NCI-H2171 treated with DMSO at 0.1 percent for 48 hours (cell line): ENCODE results near the gene FOXO3.
A peak's percentile ranks its signal among the peaks of the same experiment; 100 is the strongest.

Experiments used
- DNase-seq: peaks from one replicate; lab custom pipeline; 2025; lab: John Stamatoyannopoulos, UW

FOXO3 gene

DNA sequence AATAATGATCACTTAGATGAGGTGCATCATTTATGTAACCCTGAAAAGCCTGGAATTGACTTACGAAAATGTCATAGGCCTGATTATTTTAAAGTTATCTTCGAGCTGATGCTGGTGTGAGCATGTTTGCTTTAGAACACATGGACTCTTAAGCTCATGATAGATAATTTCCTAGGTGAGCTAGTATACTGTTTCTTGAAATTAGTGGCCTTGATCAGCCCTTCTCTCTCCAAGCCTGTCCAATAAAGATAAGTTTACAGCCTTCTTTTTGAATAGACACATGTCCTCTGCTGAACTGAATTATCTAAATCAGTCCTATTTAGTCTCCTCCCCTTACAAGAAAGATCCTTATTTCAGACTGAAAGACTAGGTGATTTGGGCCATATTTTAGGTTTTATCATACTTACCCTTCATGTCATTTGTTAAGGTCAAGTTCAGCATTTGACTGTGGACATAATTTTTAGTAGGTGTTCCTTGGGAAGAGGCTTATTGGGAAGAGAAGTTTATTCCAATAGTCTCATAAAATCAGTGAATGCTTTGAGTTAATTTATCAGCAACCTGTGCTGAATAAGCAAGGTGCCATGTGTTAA lies 15.3 kb downstream of the FOXO3 start:
- no peak for DNase-seq

DNA sequence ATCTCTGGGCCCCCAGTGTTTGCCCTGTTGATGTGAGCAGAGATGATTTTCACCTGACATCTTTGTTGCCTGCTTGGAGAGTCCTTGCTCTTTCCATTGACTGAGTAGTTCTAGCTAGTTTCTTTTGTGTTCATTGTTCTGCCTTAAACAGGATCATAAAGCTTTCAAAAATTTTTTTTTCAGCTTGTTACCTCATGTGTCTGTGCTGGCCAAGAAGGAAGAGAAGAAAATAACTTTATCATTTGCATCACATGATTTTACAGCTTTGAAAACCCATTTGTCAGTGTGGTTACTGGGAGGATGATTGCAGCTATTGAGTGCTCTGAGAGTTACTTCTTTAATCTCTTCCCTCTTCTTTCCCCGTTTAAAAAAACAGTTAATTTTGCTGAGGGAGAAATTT lies 16.0 kb downstream of the FOXO3 start:
- DNase-seq, result no peak

DNA sequence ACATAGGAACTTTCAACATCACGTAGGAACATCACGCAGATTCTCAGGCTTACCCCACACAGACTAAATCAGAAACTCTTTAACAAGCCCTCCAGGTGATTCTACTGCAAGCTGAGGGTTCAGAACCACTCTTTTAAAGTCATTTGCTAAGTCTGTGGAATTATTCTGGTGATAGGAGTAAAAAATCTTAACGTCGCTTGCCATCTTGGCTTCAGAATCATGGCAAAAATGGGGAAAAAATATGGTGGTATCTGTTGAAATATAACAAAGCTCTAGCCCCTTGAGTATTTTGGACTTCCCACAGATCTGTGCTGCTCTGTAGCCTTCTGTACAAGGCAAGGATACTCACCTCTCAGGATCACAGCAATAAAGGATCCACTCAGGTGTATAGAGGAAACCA lies 17.4 kb downstream of the FOXO3 start:
- no peak for DNase-seq

DNA sequence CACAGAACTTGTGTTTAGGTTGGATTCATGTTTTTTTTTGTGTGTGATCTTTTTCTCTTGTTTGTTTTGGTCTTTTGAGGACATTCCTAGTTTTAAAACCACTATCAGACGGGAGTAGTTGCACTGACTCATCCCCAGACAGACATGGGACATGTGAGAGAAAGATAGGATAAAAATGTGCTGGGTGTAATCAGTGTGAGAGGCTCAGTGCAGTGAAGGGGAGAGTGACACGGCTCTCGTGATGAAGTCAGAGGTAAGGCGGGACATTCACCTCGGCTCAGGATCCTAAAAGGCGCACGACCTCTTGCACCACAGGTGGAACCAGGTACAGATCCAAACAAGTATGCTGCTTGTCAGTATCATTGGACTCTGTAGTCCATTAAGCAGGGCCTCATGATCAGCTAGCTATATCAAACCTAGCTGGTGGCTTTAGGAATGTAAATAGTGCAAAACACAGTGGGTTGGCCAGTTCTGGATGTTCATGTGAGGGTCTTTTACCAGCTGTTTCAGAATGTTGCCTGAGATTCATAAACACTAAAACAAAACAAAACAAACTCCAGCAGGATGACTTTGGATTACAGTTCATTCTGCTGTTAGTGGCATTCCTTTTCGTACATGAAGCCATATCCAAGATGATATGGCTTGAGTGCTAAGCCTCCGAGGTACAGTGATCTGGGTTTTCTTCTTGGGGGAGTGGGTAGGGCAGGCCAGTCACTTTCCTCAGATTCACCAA lies 18.0 kb downstream of the FOXO3 start:
- no peak for DNase-seq

DNA sequence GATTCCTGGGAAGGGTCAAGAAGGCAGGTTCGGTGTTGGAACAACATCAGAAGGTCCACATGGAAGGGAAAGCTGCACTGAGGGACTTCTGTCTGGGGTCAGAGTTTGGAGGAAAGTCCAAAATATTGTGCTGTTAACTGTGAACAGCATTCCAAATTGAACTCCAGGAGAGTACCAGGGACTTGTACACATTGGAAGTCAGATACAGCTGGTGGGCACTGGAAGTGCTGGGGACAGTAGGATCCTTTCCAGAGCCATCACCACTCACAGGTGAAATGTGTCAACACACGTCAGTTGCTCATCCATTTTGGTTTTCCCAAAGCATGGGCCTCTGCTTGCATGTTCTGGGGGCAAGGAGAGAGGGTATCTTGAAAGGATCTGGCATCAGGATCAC lies 18.6 kb downstream of the FOXO3 start:
- DNase-seq, result no peak

DNA sequence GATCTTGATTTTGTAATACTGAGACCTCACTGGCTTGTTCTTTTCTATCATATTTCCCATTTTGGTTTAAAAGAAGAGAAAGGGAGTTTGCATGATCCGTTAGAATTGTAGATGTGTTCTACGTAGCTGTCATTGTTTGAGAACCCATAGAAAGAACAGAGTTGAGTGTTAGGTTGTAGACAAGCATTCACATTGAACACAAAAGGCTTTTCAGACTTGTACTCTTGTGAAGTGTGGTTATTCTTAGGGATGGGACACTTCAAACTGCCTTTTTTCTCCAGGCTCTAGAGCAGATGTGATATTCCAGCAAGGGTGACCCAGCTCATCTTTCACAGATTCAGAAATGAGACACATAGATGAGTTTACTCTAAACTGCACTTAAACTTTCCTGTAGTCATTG lies 19.9 kb downstream of the FOXO3 start:
- no peak for DNase-seq

DNA sequence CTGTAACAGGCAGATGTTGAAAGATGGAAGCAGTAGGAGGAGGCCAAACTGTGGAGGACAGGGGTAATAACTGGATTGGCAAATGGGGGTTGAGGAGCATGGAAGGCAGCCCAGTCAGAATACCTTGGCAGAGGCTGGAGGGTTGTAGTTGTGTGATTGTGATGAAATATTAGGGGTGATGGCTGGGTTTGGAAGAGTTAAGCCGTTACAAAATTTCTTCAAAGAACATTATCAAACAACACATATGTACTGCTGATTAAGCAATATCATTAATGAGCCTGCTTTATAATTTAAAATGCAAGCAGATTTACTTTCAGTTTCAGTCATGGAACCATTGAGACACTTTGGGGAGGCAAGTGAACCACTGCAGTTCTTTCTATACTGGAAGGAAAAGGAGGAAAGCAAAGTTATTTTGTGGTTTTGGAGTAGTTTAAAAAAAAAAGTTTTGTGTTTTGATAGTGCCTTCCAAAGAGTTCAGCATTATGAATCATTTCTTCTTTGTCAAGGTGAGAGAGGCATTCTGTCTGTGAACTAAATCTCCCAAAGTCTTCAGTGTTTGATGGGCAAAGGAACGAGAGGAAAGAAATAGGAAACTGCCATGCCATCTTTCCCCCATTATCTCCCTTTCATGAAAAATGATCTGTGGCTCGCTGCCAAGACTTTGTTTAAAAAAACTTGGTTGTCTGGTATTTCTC lies 20.7 kb downstream of the FOXO3 start:
- DNase-seq, result peak; percentile 70

DNA sequence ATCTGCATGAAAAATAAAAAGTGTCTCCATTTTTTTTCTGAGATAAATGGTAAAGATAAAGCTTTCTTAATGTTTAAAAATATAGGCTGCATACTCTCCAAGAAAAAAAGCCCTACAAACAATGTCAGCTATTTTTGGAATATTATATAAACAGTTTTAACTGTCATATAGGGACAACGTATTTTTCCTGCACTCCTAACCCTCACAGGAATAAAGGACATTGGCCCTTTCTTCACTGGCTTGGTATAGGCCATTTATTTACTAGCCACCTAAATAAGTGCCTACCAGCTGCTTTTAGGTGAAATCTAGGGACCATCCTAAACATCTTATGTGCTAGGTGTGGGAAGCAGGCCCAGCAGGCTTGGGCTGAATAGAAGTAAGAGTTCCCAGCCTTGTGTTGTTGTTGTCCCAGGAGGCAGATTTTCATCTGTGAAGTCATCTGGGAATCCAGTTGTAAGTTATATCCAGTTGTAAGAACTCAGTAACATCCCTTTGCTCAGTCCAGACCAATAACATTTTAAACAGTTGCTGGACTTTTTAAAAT lies 21.3 kb downstream of the FOXO3 start:
- peak; percentile 36 for DNase-seq

DNA sequence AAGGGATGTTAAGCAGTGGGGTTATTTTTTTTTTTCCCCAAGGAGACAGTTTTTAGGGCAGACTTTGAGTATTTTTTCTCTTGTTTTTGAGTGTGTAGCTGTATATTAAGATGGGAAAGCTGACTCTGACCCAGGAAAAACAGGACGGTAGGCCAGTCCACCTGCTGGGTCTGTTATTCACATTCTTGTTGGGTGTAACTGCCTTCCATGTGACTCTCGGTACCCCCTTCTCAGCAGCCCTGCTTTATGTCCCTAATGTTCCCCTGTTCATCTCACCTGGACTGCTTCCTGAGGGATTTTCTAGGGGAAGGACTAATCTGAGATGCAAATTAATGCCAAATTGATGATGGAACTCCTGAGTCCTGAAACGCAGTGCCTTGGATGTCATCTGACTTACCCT lies 21.9 kb downstream of the FOXO3 start:
- no peak for DNase-seq

DNA sequence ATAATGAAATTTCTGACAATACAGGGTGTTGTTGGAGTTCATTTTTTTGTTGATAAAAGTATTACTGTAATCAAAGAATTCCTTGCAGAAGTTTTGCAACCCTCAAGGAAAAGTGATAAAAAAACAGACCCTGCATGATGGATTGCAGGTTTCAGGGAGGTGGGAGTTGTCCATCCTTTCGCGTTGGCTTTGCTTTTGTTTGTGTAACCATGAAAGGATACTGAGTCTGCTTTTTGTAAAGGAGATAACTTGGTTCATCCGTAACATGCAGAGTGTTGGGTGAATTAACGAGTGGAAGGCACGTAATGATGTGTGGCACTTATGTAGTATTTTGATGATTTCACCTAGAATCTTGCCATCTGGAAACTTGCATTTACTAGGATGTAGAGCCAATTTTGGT lies 23.6 kb downstream of the FOXO3 start:
- DNase-seq, result no peak

DNA sequence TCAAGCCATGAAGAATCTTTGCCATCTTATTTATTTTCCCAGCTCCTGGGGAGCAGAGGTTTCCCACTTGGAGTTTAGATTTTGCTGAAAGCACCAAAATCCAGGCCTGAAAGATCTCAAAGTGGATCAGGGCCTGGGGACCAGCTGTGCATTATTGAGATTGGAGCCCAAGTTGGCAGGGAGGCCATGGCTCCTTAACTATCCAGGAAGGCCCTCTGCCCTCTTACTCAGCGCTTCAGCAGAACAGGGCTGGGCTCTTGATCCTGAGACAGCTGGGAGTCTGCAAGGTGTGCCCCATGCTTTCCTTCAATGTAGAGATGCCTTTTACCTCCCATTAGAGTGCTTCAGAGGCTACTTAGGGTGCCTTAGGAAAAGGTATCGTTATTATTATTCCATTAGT lies 24.6 kb downstream of the FOXO3 start:
- DNase-seq, result peak; percentile 4

DNA sequence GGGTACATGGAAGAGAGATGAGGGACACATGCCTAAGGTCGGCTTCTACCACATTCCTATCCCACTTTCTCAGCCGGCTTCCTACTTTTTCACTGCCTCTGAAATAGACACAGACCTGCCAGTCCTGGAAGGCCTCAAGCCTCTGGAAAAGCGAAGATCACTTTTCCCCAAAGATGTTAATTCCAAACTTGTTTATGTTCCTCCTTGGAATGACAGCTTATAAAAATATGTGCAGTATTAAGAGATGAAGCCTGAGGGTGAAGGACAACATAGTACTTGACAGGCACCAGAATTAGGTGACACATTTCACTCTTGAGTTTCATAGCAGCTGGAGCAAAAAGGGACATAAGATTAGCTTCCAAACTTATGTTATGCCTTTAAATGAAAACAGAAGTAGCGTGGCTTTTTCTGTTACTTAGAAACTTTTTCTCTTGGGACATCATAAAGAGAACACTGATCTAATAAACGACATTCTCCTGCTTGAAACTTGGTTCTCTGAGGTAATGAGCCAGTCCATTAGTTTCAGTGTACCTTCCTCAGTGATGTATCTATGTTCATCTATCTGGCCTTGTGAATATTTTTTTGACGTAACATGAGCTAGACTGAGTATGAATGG lies 25.3 kb downstream of the FOXO3 start:
- DNase-seq, result no peak

DNA sequence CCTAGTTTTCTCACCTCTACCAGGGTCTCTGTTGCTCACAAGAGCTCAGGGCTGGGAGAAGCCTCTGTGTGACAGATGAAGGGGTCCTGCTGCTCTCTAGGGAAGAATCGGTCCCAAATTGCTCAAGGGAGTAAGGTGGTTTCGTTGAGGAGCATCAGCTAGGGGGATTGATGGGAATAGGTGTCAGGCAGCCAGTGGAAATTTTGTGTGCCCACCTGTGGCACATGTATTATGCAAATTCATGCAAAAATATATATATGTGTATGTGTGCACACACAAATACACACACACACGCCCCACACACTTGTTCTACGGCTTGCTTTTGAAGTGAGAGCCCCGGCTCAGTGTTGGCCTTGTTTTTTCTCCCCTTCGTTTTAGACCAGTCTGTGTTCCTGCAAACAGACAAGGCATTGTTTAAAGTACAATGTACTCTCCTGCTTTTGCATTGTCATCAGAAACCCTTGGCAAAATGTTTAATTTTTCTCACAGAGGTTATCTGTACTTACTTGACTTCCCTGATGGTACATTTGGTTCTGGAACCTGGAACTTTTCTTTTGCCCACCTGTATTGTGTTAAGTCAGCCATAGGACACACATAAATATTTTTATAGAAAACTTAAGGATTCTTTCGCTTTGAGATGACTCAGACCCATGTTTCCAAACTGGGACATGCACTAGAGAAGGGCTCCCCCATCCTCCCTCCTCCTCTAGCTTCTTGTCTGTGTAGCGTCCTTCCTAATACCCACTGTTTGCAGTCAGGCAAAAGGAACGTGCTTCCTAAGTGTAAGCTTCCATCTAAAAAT lies 26.7 kb downstream of the FOXO3 start:
- no peak for DNase-seq

DNA sequence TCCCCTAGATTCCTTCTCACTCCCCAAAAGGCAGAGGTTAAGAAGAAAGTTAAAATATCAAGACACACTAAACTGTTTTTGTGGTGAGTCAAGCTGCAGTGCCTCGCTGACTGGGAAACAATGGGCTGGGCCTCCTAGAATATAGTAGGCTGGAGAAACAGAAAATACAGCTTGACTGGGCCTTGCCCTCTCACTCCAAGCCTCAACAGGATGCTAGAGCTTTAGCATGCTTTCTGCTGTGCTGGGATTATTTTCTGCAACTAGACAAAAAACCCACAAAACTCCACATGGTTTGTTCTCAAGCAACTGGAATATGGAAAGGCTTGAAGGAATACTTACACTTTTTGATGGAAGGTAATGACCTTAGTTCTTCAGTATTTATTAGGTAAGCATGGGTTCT lies 27.9 kb downstream of the FOXO3 start:
- no peak for DNase-seq

DNA sequence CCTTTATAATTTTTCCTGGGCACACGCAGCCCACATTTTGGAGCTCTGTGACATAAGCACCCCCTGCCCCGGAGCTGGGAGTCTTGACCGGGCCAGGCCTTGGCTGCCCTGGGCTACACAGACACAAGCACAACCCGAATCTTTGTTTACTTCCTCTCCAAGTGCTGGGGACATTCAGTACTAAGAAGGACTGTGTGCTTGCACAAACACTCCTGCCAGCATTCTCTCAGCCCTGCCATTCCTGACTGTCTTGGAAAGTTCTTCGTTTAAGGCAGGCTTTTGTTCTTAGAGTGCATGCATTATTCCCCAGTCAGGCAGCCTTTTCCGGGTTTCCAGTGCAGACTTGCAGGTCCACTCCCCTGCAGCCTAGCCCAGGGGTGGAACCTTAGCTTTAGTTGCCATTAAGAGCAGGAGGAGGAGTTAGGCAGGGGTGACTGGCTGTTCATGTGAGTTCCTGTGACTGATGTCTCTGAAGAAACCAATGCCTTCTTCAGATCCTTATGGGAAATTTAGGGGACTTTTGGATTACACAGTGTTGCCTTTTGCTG lies 28.6 kb downstream of the FOXO3 start:
- DNase-seq, result no peak

DNA sequence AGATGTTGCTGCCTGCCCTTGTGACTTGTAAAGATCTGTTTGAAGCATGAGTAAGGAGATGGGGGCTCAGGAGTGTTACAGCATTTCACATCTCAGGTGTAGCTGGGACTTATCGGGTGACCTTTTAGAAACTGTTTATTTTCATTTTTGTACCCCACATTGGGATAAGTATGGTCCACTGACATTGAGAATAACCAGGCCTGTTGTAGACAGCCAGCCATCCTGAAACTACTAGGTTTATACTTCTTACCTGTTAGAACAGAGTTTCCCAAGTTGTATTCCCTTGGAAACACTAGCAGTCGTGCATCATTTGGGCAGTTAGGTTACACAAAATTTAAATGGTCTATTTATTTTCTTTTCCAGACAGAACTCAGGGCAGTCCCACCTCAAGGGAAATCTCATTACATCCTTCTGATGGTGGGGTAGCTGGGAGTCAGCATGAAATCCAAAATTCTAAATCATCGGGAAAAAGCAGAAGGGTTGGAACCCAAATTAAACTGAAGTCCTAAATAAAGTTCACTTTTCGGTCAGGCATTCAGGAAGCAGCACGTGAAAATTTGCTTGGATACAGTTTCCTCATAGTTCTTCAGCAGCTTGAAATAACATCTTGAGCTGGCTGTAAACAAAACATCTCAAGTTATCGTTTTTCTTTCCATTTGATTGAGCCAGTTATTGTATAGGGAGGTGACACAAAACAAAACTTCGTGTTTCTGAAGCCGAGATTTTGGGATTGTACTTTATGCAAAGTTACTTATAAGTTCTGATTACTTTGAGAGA lies 30.5 kb downstream of the FOXO3 start:
- DNase-seq, result no peak

DNA sequence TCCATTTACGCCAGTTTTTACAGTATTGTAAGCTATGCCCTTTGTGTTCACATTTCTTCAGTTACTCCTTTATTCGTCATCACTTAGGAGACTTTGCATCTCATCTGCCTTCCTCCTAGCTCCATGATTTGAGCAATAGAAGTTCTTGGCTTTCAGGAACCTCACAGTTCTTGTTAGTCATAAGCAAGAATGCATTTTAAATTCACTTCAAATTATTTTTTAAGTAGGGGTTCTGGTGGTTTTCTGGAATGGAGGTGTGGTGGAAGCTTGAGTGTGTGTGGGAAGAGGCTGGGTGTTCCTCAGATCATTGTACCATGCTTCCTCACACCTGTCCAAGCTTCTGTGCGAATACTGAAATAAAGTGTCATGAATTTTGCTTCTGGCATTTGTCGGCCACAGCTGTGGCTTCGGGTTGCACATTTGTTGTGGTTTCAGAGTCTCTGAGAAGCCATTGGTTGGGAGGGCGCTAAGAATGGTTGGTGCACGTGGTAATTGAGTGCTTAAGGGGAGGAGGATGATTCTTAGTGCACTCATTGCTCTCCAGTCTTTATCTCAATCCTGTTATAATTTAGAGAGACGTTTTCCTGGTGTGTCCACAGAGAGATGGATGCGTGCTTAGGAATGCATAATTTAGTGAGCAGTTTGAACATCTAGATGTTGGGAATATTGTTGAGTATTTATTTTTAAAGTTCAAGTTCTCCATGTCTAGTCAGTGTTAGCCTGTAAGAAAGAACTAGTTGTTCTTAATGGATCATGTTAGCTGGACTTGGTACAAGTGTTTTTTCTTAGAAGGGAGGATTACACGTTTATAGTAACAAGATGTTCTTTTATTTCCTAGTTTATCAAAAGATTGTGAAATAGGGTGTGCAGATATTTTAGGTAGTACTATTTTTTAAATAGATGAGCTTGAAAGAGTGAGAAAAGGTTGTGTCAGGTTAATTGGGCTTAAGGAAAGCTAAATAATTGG lies 31.9 kb downstream of the FOXO3 start:
- peak; percentile 55 for DNase-seq

DNA sequence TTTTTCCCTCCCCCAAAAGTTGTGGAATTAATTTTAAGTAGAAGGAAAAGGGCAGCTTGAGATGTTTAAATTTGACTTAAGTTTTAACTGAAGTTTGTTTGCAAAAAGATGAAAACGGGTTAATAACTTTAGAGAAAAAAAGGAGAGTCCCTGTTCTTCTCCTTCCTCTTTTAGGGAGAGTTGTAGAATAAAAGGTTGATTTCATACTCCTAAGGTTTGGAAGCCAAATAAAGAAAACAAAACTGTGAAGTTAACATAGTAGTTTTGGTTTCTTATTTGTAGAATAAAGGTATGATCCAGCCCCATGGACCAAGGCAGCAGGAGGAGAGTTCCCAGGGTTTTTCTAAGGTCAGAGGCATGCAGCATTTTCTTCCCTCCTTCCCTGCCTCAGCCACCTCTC lies 33.4 kb downstream of the FOXO3 start:
- no peak for DNase-seq

DNA sequence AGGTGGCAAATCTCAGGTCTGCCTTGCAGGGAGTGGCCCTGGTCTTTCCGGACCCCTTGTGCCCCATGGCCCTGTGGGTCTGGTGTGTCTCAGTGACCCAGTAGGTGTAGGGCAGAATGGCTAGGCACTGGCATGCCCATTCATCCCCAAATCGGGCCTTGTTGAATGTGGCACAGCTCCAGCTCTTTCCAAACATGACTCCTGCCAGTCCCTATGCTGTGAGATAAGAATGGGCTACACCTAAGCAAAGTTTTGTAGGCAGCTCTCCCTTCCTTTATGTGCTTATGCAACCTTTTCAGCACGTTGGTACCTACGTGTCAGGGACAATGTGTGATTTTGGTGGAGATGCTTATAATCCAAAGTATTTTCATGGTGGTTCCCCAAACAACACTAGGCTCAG lies 33.9 kb downstream of the FOXO3 start:
- DNase-seq, result no peak

DNA sequence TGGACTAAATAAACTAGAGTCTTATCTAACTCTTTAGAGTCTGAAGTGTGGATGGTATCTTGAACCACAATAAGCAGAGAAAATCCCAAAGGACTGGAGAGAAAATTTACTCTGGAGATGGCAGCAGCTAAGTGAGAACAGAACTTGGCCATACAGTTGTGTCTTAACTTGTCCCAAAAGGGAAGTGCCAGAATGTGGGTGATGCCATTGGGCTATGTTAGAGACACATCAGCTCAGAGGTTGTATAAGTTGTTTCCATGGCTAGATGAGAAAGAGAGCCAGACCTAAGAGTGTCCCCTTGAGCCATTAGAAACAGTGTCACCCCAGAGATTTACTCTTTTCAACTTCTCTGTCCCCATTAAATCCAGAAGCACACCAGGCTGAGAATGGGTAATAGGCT lies 36.2 kb downstream of the FOXO3 start:
- DNase-seq, result no peak
